Chondrocyte (in vitro differentiated cells): ENCODE results near the gene OR5AN1. TPM values are rescaled to one million over a fixed set of nuclear protein-coding genes. Genes with fewer than 3 reads are reported as not detected.
"Not testable (repeated sequence)": the region's sequence is repeated elsewhere in the genome, so short reads cannot be mapped to it uniquely, and the experiment has no call there.

Experiments
- DNase-seq: peaks from one replicate; pipeline ENCODE4 v3.0.0; 2021; ENCODE audit warnings: mixed read lengths, low spot score
- H3K27ac Mint-ChIP-seq: one replicate; pipeline ENCODE4 v1.8.0; 2021; ENCODE audit warnings: mild to moderate bottlenecking, moderate library complexity, mixed read lengths; ENCODE audit not compliant: unreplicated experiment
- H3K27me3 Mint-ChIP-seq: 2 replicates; pipeline ENCODE4 v1.8.0; 2021; ENCODE audit warnings: low read depth, mixed read lengths
- H3K36me3 Mint-ChIP-seq: 2 replicates; pipeline ENCODE4 v1.8.0; 2021; ENCODE audit warnings: low read depth, mixed read lengths
- H3K4me1 Mint-ChIP-seq: 2 replicates; pipeline ENCODE4 v1.8.0; 2021; ENCODE audit warnings: low read depth, mild to moderate bottlenecking, mixed read lengths
- H3K4me3 Mint-ChIP-seq: one replicate; pipeline ENCODE4 v1.8.0; 2021; ENCODE audit warnings: mild to moderate bottlenecking, moderate library complexity, mixed read lengths; ENCODE audit not compliant: unreplicated experiment
- H3K9me3 Mint-ChIP-seq: 2 replicates; pipeline ENCODE4 v1.8.0; 2021; ENCODE audit warnings: low read depth, mixed read lengths
- CTCF ChIP-seq: fragments of 200-600 bp; sonication (generic); IDR thresholded peaks from 2 replicates; pipeline ENCODE4 v1.5.0; 2021; ENCODE audit warnings: antibody characterized with exemption, mild to moderate bottlenecking, moderate library complexity
- total RNA-seq: library from RNA; stranded (reverse); gene quantifications from 3 replicates; pipeline ENCODE4 v1.2.1, GENCODE V29; 2021

OR5AN1 gene
- total RNA-seq, 1 donor from 2014 or later = not detected

GRCh38 chr11:59356561-59356960, 2.1 kb upstream of the OR5AN1 start:
- Mint-ChIP-seq H3K27me3 (no peaks in the 10 kb centered on the region), H3K4me3 (no peak overlapping the region), H3K9me3 (peaks cover 12% of the 10 kb centered on the region), H3K4me1 (no peaks in the 10 kb centered on the region), H3K36me3 (no peaks in the 10 kb centered on the region), H3K27ac (no peak overlapping the region)
- no peak for TF ChIP-seq CTCF
- DNase-seq = no peak

- Mint-ChIP-seq H3K4me3 (no peak overlapping the region), H3K9me3 (peaks cover 2% of the 10 kb centered on the region), H3K27me3 (no peaks in the 10 kb centered on the region), H3K36me3 (no peaks in the 10 kb centered on the region), H3K27ac (no peak overlapping the region), H3K4me1 (no peaks in the 10 kb centered on the region)
- no peak for DNase-seq
- no peak for TF ChIP-seq CTCF
These were observed 675 bp upstream of the OR5AN1 start for GRCh38 chr11:59358020-59358419.

- Mint-ChIP-seq H3K9me3 (peaks cover 15% of the 10 kb centered on the region), H3K4me1 (no peaks in the 10 kb centered on the region)
- no peak for TF ChIP-seq CTCF
These were observed 6.7 kb downstream of the OR5AN1 start for GRCh38 chr11:59365232-59366018.

GRCh38 chr11:59368238-59369022, 9.7 kb downstream of the OR5AN1 start:
- TF ChIP-seq CTCF = no peak
- no peaks in the 10 kb centered on the region for H3K4me1 Mint-ChIP-seq
- H3K27ac Mint-ChIP-seq = no peak overlapping the region
- DNase-seq = no peak
- no peaks in the 10 kb centered on the region for H3K36me3 Mint-ChIP-seq
- no peak overlapping the region for H3K4me3 Mint-ChIP-seq
- peaks cover 1% of the 10 kb centered on the region for H3K27me3 Mint-ChIP-seq
- H3K9me3 Mint-ChIP-seq = peaks cover 31% of the 10 kb centered on the region

More at GRCh38 chr11:59365232-59366018, 6.7 kb downstream of the OR5AN1 start:
- peaks cover 1% of the 10 kb centered on the region for H3K27me3 Mint-ChIP-seq
- no peak overlapping the region for H3K4me3 Mint-ChIP-seq
- no peak for DNase-seq
- H3K27ac Mint-ChIP-seq = no peak overlapping the region
- H3K36me3 Mint-ChIP-seq = no peaks in the 10 kb centered on the region

GRCh38 chr11:59372324-59372723, 13.6 kb downstream of the OR5AN1 start:
- not testable (repeated sequence) for H3K4me3 Mint-ChIP-seq, H3K27ac Mint-ChIP-seq, DNase-seq, H3K27me3 Mint-ChIP-seq, H3K36me3 Mint-ChIP-seq, H3K4me1 Mint-ChIP-seq
- H3K9me3 Mint-ChIP-seq = peaks cover 36% of the 10 kb centered on the region
